GM21786 (cell line): ENCODE data around the gene SLC1A2.

ENCODE experiments used
- ATAC-seq: cut with Tn5 transposase; IDR thresholded peaks from one replicate; pipeline ENCODE4 v1.9.1; 2021; ENCODE audit not compliant: unreplicated experiment

SLC1A2 gene

GRCh38 chr11:35352077-35352888, 67.1 kb downstream of the SLC1A2 start:
- ATAC-seq = no peak

DNA sequence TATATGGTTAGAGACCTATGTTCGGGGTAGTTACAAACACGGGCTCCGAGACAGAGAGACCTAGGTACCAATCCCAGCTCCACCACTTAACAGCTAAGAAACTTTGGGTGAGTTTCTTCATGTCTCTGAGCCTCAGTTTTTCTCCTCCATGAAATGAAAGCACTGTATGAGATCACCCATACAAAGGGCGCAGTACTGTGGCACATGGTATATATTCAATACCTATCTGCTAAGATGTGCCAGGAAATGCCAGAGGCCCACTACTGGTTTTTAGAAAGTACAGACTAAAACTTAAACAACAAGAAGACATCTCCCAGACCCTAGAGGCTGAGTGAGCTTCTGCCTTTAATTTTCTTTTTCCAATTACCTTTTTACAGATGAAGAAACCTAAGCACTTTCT, 69.5 kb downstream of the SLC1A2 start:
- ATAC-seq = no peak

- no peak for ATAC-seq
Observed at GRCh38 chr11:35348898-35349687, 70.3 kb downstream of the SLC1A2 start.

DNA sequence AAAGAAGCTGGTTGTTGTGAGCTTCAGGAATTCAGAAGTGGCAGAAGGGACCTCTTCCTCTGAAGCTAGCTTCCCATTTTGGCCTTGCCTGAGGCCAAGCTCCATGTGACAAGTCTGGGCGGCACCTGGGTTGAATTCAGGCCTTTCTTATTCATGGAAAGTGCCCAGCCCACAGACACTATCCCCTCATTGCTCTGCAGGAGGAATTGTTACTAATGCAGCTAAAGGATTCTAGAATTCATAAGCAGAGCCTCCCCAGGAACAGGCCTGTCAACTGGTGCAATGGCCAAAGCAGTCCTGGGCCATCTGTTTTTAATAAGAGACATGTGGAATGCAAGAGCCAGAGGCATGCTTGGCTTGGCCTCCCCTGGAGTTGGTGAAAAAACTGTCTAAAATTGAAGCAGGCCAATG, 71.4 kb downstream of the SLC1A2 start:
- ATAC-seq = no peak

GRCh38 chr11:35347173-35347878, 72.0 kb downstream of the SLC1A2 start:
- no peak for ATAC-seq

GRCh38 chr11:35346472-35347156, 72.7 kb downstream of the SLC1A2 start:
- no peak for ATAC-seq

DNA sequence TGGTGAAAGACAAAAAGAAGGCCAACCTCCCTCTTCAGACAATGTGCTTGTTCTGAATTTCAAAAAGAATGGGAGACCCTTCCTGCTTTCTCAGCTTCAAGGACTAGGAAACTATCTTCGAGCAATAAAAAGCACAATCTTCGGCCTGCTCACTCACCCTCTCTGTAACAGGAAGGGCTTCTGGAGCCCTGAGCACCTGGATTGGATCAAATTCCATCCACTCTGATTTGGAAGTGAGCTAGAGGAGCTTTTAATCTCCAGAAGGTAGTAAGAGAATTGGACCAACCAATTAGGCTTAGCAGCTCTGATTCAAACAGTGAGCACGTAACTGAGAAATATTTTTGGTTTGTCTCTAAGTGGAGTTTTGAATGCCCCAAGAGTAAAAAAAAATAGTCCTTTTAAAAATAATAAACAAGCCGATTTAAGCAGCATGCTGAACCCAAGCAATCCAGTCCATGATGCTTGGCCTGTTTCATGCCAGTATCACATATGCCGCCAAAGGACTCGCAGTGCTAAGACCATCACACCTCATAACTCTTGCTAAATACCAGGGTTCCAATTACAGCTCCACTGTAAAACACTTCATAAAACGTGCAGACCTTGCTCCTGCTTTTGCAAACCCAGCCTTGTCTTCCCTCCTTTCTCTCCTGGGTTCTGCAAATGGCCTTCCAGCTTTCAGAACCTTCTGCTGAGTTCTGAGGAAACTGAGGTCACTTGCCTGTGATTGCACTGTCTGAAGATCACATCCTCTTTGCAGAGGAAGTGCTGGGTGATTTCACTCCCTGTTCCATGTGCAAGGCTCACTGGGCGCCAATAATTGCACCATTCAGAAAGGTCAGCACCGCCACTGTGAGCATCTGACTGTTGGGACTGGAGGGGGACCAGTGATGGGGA, 74.4 kb downstream of the SLC1A2 start:
- no peak for ATAC-seq

DNA sequence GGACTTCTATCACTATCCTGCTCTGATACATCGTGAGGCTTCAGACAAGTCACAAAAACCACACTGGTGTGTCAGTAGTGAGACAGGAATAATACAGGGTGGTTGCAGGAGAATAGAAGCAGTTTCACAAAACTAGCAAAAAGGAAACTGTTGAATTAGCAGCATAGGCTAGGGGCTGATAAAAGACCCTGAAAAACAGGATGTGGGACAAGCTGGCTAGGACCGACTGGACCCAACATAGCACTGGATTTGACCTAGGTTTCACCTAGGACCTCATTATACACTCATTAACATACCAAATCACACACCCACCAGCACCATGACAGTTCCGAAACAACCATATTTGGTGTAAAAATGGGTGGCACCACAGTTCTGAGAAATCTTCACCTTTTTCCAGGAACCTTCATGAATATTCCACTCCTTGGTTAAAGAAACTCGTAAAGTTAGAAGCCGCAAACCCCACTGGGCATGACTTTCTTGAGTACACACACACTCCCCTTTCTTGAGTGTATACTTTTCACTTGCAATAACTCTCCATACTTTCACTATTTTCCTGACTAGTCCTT, 76.2 kb downstream of the SLC1A2 start:
- peak; percentile 51 for ATAC-seq

DNA sequence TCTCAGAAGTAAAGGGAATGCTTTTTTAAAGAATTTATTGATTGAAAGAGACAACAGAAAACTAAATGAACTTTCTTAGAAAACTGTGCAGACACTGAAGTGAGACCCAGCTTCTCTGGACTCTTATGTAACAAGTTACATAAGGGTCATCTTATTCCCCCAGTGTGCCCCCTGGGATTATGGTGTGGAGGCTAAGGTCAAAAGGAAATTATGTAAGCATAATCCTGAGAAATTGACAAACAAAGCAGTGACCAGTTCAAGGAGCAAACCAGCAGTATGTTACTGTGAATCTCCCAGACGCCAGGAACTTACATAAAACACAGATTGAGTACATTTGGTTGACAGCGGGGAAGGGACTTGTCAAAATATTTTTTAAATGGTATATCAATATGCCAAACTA, 78.6 kb downstream of the SLC1A2 start:
- no peak for ATAC-seq

DNA sequence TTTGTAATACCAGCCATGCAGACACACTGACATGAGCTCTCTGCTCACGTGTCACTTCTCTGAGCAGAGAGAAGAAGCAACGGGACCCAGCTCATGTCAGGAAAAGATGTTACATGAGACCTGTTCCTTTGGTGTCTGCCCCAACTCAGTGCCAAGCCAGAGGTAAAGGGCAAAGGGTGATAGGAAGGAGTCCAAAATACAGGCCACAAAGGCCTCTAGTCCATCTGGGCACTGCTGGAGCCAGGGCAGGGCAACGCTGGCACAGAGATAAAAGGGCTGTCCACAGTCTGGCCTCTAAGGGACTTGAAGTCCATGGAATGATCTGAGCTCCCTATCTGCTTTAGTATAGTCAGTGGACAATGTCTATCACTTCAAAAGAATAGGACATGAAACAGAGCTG, 79.3 kb downstream of the SLC1A2 start:
- no peak for ATAC-seq

DNA sequence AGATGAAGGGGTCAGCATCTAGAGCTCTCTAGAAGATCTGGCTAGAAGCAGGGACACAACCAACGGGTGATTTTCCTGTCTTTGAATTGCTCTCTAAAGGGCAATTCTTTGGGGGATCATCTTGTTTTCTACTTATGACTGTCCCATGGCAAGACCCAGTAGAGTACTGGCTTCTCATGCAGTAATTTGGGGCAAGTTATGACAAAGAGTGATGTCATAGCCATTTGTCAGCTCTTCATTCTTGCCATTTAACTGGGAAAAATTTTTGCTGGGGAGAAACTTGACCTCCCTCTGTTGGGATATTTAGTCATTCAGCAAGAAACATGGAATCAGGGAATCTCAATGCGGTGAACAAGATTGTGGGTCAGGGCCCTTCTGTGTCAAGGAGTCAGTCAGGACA, 80.4 kb downstream of the SLC1A2 start:
- no peak for ATAC-seq

DNA sequence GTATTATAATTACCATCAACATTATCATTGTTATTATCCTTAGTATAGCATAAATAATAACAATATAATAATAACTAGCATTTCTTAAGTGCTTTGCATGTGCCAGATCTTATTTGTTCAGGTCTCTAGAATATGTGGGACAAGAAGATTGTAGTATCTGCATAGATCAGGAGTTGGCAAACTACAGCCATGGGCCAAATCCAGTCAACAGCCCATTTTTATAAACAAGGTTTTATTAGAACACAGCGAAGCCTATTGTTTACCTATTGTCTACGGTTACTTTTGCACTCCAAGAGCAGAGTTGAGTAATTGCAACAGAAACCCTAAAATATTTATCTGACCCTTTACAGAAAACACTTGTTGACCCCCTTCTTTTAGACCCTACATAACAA, 81.4 kb downstream of the SLC1A2 start:
- ATAC-seq = no peak

DNA sequence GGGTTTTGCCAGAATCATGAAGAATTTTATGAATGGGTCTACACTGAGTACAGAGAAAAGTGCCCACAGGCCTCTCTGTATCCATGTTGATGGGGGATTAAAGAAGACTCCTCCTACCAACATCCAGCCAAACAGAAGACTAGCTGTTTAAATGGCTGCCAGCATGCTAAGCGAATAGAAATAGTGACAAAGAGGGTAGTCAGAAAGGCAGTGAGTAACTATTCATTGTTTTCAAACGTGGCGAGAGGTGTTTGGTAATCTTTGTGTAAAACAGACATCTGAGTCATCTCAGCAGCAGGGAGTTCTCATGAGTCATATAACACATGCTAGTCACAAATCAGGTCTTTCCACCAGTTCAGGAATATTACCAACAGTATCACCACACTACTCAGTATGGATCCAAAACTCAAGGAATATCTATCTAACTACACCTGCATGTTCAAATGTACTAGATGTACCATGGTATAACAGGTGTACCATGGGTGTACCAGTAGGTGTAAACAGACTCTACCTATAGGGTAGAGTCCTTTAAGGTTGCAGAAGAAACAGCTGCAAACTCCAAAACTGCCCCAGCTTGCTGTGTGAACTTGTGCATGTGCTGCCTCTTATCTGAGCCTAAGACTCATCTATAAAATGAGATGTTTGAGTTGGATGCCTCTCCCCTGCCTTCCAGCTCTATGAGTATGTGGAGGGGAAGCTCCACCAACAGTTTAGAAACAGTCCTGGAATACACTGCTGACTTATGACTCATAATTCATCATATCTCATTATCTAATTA, 82.0 kb downstream of the SLC1A2 start:
- no peak for ATAC-seq

DNA sequence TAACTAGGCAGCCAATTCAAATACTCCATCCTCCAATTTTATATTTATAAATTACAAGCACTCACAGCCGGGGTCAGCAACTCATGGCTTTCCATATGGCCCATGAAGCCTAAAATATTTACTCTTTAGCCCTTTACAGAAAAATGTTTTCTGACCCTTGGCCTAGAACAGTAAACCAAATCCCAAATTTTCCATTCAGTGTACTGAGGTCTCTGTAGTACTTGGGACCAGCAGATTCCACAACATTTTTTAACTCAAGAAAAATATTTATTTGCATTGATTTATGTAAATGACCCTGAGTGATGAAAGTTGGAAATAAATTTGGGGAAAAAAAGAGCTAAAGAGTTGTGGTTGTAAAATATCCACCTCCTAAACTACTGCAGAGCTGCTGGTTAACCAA, 82.6 kb downstream of the SLC1A2 start:
- no peak for ATAC-seq

- no peak for ATAC-seq
Observed at GRCh38 chr11:35335226-35335625, 84.1 kb downstream of the SLC1A2 start.

DNA sequence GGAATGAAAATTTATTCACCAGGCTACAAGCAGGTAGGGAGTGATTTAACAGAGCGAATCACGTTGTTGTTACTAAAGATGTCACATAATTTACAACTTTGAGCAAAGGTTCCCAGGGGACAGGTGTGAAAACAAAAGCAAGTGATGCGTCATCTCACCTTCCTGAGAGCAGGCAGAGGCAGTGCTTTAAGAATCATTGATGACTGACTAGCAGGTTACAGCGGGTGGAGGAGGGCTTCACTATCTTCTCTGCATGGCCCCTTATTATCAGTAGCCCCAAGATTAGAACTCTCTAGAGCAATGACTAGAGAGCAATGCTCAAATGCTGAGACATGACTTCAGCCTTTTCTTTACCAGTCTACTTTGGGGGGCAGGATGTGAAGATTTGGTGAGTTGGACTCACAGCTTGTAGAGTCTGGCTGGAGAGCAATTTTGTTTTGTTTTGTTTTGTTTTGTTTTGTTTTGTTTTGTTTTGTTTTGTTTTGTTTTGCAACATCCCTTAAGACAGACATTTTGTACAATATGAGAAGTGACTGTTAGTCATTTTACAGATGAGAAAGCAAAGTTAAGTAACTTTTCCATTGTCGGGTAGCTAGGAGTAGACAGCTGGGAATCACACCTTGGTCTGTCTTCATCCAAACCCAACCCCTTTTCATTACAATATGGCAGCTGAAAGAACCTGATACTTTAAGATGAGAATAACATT, 84.8 kb downstream of the SLC1A2 start:
- ATAC-seq = peak; percentile 86

- ATAC-seq = no peak
Observed at GRCh38 chr11:35332524-35332923, 86.8 kb downstream of the SLC1A2 start.

DNA sequence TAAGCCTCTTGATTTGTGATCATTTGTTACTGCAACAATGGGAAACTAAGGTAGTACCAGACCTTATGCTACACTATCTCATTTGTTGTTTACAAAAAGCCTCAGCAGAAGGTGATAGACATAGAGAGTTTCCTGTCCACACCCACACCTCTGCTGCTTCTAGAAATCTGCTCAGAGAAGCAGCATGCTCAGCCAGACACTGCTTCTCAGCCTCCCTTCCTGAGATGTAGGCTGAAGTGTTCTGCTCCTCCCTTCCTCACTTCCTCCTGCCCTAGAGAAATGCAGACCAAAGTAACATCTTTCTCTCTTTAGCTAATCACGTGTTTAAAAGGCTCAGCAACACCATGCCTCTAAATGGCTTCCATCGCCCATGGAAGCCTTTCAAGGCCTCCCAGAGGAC, 88.4 kb downstream of the SLC1A2 start:
- ATAC-seq = peak; percentile 46
